ENCODE measurements around the gene CRYBG1.

The CRYBG1 gene

DNA sequence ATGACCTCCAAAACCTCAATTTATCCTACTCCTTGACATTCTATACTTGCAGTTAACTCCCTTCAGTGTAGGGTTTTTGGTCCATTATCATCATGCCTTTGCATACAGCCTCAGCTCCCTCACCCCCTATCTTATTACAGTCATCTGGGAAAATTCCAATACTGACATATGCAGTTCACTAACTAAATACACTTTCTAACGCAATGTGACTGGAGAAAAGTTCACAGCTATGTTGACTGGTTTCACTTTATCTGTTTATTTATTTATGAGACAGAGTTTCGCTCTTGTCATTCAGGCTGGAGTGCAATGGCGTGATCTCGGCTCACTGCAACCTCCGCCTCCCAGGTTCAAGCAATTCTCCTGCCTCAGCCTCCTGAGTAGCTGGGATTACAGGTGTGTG lies 64.9 kb downstream of the CRYBG1 start:
- DNase-seq, result no peak

DNA sequence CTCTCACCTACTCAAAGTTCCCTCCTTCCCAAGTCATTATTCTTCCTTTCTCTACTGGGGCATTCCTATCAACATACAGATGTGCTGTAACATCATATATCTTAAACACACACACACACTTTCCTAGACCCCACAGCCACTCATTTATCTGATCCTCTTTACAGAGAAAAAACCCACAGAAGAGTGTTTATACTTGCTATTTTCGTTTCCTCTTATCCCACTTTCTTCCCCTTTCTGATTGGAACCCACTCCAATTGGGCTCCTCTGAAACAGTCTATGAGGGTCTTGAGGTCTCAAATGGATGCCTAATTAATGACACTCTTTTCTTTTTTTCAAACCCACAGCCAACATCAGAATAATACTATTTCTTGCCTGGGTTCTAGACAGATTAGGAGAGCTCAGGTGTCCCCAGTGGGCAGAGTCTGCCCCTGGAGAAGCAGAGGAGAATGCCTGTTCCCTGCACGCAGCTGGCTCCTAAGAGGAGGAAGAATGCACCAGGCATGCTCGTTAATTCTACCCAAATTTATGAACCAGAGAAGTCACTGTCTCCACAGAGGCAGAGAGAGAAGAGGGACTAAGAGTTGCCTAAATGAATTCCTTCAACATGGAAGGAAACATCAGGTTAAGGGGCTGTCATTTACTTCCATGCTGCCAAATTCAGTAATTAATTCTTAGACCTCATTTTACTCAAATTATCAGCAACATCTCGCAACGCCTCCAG lies 65.9 kb downstream of the CRYBG1 start:
- no peak for DNase-seq

DNA sequence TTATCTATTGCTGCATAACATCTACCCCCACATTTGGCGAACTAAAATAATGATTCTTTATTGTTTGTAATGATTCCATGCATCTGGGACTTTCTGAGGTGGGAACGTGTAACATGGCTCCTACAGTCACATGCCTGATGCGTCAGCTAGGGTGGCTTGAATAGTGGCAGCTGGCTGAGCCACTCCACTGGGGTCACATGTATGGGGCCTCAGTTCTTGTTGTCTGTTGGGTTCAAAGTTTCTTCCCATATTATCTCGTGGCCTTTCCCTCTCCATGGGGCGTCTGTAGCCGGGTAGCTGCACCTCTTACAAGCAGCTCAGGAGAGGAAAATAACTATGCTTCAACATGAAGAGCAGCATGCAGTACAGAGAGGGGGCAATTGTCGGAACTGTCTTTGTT lies 69.9 kb downstream of the CRYBG1 start:
- no peak for DNase-seq

GRCh38 chr6:106431405-106431804 lies 70.9 kb downstream of the CRYBG1 start:
- DNase-seq, result no peak

DNA sequence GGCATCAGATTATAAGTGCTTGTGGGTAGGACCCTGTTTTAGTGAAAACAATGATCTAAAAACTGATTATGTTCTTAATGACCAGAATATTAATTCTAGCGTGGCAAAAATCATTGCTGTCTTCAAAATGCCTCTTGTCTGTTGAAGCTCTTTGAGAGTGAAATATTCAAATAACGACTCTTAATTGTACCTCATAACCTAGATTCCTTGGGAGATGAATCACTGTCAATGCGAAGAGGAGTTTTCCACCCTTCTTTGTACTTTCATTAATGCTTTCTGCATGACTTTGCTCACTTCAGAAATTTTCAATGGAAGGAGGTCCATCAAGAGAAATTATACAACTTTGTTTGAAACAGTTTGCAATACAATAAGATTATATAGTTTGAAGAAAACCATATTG lies 71.5 kb downstream of the CRYBG1 start:
- no peak for DNase-seq

- no peak for DNase-seq
Observed at GRCh38 chr6:106434530-106434929, 74.0 kb downstream of the CRYBG1 start.

GRCh38 chr6:106439459-106439858 lies 78.9 kb downstream of the CRYBG1 start:
- no peak for DNase-seq

- no peak for DNase-seq
Observed at GRCh38 chr6:106440546-106440945, 80.0 kb downstream of the CRYBG1 start.

GRCh38 chr6:106442395-106442794 lies 81.9 kb downstream of the CRYBG1 start:
- DNase-seq, result no peak

- peak; percentile 21 for DNase-seq
Observed at GRCh38 chr6:106444777-106445507, 84.4 kb downstream of the CRYBG1 start.

GRCh38 chr6:106445508-106445878 lies 85.0 kb downstream of the CRYBG1 start:
- DNase-seq, result no peak

DNA sequence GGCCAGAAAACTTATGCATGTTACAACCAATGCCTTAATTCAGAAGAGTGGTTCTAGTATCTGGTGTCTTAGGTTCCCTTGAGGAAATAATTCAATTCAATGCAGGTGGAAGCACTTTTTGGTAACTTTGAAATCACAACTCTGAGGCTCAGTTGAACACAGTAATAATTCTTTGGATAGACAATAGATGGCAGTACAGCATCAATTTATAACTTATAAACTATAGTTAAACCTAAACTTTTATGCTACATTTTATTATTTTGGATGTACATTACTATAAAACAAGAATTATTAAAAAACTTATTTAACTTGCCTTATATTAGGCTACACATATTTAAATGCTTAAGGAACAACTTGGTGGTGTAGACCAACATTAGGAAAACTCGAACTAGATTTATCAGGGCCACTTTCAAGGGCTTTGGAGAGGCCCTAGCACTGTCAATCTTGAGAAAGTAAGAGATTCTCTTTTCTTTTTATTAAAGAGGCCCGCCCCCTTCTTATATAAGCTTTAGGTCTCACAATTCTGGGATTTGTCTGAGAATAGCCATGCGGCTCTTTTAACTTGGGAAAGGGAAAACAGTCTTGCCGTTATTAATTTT lies 85.9 kb downstream of the CRYBG1 start:
- no peak for DNase-seq

DNA sequence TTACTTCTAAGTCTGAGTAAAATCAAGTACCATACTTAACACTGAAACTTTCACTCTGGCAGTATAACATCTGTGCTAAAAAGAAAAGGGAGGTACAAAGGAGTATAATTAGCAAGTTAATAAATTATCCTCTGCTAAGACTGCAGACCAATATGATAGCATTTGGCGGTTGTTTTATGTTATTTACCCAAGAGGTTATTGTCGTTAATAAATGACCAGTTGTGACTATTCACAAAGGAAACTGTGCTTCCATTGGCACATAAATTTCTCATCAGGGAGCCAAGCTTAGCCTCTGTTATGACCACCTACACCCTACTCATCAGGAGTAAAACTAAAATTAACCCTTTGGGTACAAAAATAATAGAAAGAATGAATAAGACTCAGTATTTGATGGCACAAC lies 86.5 kb downstream of the CRYBG1 start:
- no peak for DNase-seq

DNA sequence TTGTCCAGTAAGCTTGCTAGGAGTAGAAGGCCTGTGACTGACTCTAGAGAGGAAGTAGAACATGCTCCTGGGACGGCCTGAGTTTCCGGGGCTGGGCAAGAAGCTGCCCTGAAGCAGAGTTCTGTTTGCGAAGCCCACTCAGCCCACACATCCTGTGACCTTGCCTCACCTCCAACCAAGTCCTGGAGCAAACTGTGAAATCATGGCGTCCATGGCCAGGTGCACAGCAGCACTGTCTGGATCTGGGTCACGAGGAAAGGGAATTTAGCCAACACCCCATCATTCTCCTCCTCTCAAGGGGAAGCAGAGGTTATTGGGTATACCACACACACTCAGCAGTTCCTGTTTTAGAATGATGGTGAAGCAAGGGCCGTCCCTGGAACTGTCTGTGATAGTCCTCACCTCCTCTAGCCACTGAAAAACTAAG lies 87.5 kb downstream of the CRYBG1 start:
- DNase-seq, result no peak

GRCh38 chr6:106450653-106451052 lies 90.1 kb downstream of the CRYBG1 start:
- no peak for DNase-seq

- DNase-seq, result peak; percentile 52
Observed at GRCh38 chr6:106451439-106451838, 90.9 kb downstream of the CRYBG1 start.

DNA sequence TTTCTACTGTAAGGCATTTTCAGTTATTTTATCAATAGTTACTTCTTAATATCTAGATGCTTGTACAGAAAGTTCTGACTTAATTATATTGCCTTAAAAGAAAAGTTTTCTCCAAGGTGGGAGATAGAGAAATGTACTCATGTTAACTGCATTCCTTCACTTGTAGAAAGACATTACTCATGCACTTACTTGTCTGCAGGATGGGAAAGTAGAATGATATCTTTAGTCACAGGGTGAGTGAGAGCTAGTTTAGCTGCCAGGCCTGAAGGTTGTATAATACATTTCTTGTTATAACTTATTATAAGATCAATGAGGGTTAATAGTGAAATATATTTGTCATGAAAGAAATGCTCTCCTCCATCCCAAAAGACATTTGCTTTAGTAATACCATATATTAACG lies 92.1 kb downstream of the CRYBG1 start:
- DNase-seq, result peak; percentile 19

DNA sequence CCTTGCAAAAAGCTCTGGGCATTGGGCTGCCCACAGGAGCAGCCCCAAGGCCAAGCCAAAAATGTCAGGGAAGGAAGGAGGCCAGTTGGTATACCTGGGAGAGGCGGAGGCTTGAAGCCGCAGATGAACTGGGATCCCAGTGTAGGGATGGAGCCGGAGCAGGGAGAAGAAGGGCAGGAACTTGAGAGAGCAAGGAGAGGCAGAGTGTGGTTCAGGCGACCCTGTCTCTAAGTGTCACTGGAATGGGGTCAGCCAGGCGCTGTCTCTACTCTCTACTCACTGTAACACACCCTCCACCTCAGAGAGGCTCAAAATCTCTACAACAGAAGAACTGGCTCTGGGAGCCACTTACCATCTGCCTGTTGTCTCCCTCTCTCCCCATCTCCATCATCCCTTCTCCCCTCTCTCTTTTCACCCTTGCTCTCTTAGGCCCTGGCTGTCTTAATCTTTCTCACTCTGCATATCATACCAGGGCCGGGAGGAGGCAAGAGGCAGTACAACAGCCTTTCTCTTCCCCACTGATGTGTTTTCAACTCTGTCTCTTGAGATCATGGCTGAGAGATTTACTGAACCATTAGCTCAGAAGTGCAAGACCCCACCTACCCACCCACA lies 93.3 kb downstream of the CRYBG1 start:
- DNase-seq, result no peak

GRCh38 chr6:106456756-106457155 lies 96.2 kb downstream of the CRYBG1 start:
- no peak for DNase-seq

DNA sequence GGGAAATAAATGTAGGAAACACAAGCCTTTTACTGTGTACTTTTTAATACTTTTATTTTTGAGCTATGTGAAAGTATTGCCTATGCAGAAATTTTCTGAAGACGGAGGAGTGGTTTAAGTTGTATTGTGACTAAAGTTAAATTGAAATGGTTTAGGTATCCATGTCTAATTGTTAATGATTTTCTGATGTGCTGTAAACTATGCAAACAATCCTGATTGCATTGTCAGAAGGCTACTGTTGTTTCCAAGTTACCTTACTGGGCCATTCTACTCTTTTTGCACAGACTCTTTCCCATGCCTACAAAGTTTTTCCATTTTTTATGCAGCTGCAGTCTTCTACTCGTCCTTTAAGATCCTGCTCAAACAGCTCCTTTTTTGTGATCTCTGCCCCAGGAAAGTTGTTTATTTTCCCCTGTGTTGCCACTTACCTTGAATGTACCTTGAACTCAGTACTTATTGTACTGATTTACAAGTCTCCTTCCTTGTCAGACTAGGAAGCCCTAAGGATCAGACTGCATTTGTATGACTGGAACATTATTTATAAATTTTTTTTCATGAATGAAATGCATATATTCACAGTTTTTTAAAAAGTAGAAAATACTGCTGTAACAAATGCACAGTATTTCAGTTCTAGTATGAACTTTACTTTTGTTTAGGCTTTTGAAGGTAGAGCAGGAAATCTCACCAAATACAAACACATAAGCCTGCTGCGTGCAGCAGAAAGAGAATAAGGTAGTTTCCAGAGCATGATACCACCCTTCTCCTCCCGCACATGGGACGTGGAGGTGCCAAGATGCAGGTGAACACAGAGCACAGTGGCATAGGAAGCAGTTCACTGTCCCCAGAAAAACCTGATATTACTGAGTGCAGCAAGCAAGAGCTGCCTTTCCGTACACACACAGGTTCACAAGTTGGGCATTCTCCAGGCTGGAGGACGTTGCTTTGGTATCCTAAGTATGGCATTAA lies 97.8 kb downstream of the CRYBG1 start:
- no peak for DNase-seq

- no peak for DNase-seq
Observed at GRCh38 chr6:106460481-106460880, 100.0 kb downstream of the CRYBG1 start.

- no peak for DNase-seq
Observed at GRCh38 chr6:106461084-106461483, 100.6 kb downstream of the CRYBG1 start.
